Nephron (organoid): ENCODE measurements around the gene DIAPH2.

Experiments
- H3K27ac Mint-ChIP-seq, 3 experiments: 2 replicates each; pipeline ENCODE4 v1.8.0; 2020; ENCODE audit warnings: mixed read lengths in 3 of 3, mild to moderate bottlenecking in 2 of 3, moderate library complexity in 1 of 3
- H3K27me3 Mint-ChIP-seq: 2 replicates; pipeline ENCODE4 v1.8.0; 2021; ENCODE audit warnings: low read depth, mild to moderate bottlenecking, moderate library complexity, mixed read lengths
- H3K36me3 Mint-ChIP-seq: 2 replicates; pipeline ENCODE4 v1.8.0; 2020; ENCODE audit warnings: low read depth, mixed read lengths
- H3K4me1 Mint-ChIP-seq: 2 replicates; pipeline ENCODE4 v1.8.0; 2020; ENCODE audit warnings: mixed read lengths
- H3K4me3 Mint-ChIP-seq, 3 experiments: 2 replicates each; pipeline ENCODE4 v1.8.0; 2020; ENCODE audit warnings: mild to moderate bottlenecking in 3 of 3, mixed read lengths in 3 of 3, moderate library complexity in 2 of 3
- H3K9me3 Mint-ChIP-seq: 2 replicates; pipeline ENCODE4 v1.8.0; 2020; ENCODE audit warnings: mixed read lengths
- TF ChIP-seq, protein P1 (sequence below), 3 experiments: fragments of 200-600 bp; sonication (generic); IDR thresholded peaks; one replicate each; pipeline ENCODE4 v1.5.0; 2021; ENCODE audit warnings: antibody characterized with exemption in 3 of 3; ENCODE audit not compliant: unreplicated experiment in 3 of 3

The DIAPH2 gene

DNA sequence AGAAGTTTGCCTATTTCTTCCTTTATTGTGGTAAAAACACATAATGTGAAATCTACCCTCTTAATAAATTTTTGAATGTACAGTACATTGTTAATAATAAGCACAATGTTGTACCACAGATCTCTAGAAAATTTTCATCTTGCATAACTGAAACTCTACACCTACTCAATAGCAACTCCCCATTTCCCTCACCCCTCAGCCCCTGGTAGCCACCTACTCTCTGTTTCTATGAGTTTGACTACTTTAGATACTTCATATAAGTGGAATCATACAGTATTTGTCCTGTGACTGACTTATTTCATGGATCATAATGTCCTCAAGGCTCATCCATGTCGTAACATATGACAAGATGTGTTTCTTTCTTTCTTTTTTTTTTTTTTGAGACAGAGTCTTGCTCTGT lies 645.5 kb downstream of the DIAPH2 start:
- Mint-ChIP-seq H3K4me3 (no peak overlapping the region), H3K27ac (peak overlapping the region in 1 of 3 experiments; percentile 4), H3K36me3 (no peaks in the 10 kb centered on the region), H3K27me3 (no peaks in the 10 kb centered on the region), H3K4me1 (no peaks in the 10 kb centered on the region), H3K9me3 (no peaks in the 10 kb centered on the region)
- TF ChIP-seq, protein P1, sequence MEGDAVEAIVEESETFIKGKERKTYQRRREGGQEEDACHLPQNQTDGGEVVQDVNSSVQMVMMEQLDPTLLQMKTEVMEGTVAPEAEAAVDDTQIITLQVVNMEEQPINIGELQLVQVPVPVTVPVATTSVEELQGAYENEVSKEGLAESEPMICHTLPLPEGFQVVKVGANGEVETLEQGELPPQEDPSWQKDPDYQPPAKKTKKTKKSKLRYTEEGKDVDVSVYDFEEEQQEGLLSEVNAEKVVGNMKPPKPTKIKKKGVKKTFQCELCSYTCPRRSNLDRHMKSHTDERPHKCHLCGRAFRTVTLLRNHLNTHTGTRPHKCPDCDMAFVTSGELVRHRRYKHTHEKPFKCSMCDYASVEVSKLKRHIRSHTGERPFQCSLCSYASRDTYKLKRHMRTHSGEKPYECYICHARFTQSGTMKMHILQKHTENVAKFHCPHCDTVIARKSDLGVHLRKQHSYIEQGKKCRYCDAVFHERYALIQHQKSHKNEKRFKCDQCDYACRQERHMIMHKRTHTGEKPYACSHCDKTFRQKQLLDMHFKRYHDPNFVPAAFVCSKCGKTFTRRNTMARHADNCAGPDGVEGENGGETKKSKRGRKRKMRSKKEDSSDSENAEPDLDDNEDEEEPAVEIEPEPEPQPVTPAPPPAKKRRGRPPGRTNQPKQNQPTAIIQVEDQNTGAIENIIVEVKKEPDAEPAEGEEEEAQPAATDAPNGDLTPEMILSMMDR (IDR thresholded peaks at IDR 0.05; ENCODE audit: unreplicated experiment in 3 of 3): no peak

DNA sequence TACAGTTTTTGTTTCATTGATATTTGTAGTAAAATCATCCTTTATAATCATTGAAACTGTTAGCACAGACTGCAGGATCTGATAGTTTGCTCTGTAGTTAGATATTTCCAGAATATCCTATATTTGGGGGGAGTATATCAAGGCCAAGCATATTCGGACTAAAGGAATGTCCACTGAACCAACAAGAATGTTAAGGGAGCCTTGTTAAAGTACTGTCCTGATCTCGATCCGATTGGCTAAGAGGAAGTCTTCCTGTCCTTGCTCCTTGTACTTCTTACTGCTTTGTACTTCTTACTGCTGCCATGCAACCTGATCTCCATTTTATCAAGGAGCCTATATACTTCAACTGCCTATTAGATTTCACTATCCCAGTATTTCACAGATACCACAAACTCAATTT lies 648.3 kb downstream of the DIAPH2 start:
- Mint-ChIP-seq H3K9me3 (no peaks in the 10 kb centered on the region), H3K27me3 (no peaks in the 10 kb centered on the region), H3K4me3 (no peak overlapping the region), H3K4me1 (no peaks in the 10 kb centered on the region), H3K36me3 (no peaks in the 10 kb centered on the region), H3K27ac (no peak overlapping the region)
- TF ChIP-seq, protein P1 (IDR thresholded peaks at IDR 0.05; ENCODE audit: unreplicated experiment in 3 of 3): no peak

DNA sequence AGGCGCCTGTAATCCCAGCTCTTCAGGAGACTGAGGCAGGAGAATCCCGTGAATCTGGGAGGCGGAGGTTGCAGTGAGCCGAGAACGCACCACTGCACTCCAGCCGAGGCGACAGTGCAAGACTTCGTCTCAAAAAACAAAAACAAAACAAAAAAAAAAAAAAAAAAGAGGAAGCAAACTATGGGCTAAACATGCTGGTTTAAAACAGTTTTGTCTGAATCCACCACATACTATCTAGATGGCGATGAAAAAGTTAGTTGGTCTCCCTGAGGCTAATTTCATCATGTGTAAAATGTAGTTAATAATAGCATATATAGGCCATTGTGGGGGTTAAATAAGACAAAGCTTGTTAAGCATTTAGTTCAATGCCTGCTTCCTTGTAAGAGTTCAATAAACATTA lies 650.2 kb downstream of the DIAPH2 start:
- Mint-ChIP-seq H3K27ac (peak overlapping the region in 1 of 3 experiments; percentile 15), H3K9me3 (no peaks in the 10 kb centered on the region), H3K27me3 (no peaks in the 10 kb centered on the region), H3K4me3 (no peak overlapping the region), H3K4me1 (peaks cover 5% of the 10 kb centered on the region), H3K36me3 (no peaks in the 10 kb centered on the region)
- TF ChIP-seq, protein P1 (IDR thresholded peaks at IDR 0.05; ENCODE audit: unreplicated experiment in 3 of 3): no peak

DNA sequence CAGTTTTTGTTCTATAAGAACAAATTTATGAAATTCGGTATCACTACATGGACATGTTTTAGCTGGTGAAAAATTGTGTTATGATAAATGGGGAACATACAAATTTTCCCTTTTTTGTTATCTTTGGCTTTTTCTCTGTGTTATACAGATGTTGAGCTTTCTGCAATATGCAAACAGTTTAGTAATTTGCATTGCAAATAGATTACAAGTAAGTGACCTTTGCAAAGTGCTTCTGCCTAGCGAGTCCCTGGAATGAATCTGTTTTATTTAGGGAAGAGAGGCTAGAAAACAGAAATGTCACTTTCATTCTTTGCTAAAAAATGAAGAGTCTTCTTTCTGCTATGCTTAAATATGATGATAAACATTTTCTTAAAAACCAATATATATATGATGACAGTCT lies 660.1 kb downstream of the DIAPH2 start:
- no peaks in the 10 kb centered on the region for H3K9me3 Mint-ChIP-seq
- TF ChIP-seq, protein P1 (IDR thresholded peaks at IDR 0.05; ENCODE audit: unreplicated experiment in 3 of 3): no peak
- H3K4me3 Mint-ChIP-seq: no peak overlapping the region
- peaks cover 5% of the 10 kb centered on the region for H3K4me1 Mint-ChIP-seq
- H3K27me3 Mint-ChIP-seq: no peaks in the 10 kb centered on the region
- H3K36me3 Mint-ChIP-seq: no peaks in the 10 kb centered on the region
- H3K27ac Mint-ChIP-seq: no peak overlapping the region

DNA sequence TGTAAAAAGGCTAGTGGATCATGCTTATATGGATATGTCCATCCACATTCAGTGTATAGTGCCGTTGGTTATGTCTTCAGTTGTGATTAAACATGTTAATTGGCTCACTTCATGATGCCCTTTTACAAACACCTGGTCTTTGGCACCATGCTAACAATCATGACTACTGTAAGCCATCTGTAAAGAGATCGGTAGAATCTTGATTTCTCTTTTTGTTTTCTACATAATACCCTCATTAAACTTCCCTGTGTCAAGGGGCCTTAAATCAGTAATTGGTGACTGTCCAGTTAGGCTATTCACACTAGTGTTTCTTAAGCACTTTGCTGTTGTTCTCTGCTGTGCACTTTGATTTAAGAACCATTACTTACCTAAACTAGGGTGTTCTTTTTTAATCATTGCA lies 674.3 kb downstream of the DIAPH2 start:
- Mint-ChIP-seq H3K4me3 (no peak overlapping the region), H3K27me3 (no peaks in the 10 kb centered on the region), H3K9me3 (no peaks in the 10 kb centered on the region), H3K36me3 (no peaks in the 10 kb centered on the region), H3K4me1 (no peaks in the 10 kb centered on the region), H3K27ac (no peak overlapping the region)
- TF ChIP-seq, protein P1 (IDR thresholded peaks at IDR 0.05; ENCODE audit: unreplicated experiment in 3 of 3): no peak

DNA sequence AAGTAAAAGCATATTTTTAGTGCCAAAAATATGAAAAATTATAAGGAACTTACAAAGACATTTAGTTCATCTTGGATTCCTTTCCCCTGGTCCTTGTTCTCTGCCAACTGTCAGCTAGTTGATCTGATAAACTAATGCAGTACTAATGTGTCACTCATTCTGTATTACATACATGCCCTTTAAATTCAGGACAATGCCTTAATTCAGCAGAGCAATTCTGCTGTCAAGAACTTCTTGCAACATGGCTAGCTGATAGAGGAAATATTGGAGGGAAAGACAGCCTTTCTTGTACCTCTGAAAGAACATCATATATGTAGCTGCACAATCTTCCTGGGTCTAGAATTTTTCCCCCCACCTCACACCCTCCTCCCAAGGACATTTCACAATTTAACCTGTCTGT lies 679.2 kb downstream of the DIAPH2 start:
- H3K27ac Mint-ChIP-seq: no peak overlapping the region
- H3K4me3 Mint-ChIP-seq: no peak overlapping the region
- H3K36me3 Mint-ChIP-seq: no peaks in the 10 kb centered on the region
- TF ChIP-seq, protein P1 (IDR thresholded peaks at IDR 0.05; ENCODE audit: unreplicated experiment in 3 of 3): no peak
- H3K4me1 Mint-ChIP-seq: peaks cover 11% of the 10 kb centered on the region
- no peaks in the 10 kb centered on the region for H3K9me3 Mint-ChIP-seq
- H3K27me3 Mint-ChIP-seq: no peaks in the 10 kb centered on the region
